Endothelial cell of umbilical vein (primary cell): ENCODE results near the gene OOSP4B.
"Not testable (repeated sequence)": the region's sequence is repeated elsewhere in the genome, so short reads cannot be mapped to it uniquely, and the experiment has no call there.

ENCODE experiments used
- CTCF ChIP-seq, 2 donors: IDR thresholded peaks; 1 replicate in 1 of 2; 2 replicates in 1 of 2; pipeline ENCODE4 v1.5.1; 2011; ENCODE audit warnings: low read length in 2 of 2, mild to moderate bottlenecking in 2 of 2, moderate library complexity in 2 of 2, control low read depth in 1 of 2, inconsistent platforms in 1 of 2, low read depth in 1 of 2; ENCODE audit not compliant: insufficient read depth in 1 of 2; ENCODE audit errors: extremely low read depth in 1 of 2
- EZH2 ChIP-seq: IDR thresholded peaks from 2 replicates; pipeline ENCODE4 v1.6.1; 2012; ENCODE audit warnings: borderline replicate concordance, low read depth, mild to moderate bottlenecking, moderate library complexity, low read length, inconsistent platforms; ENCODE audit not compliant: severe bottlenecking
- FOS ChIP-seq: IDR thresholded peaks from 2 replicates; pipeline ENCODE4 v1.6.1; 2011; ENCODE audit warnings: mild to moderate bottlenecking, low read length, moderate library complexity, borderline replicate concordance; ENCODE audit not compliant: insufficient read depth
- GATA2 ChIP-seq: IDR thresholded peaks from 2 replicates; pipeline ENCODE4 v1.7.0; 2011; ENCODE audit warnings: low read depth, mild to moderate bottlenecking, moderate library complexity, mixed read lengths, low read length; ENCODE audit not compliant: insufficient read length, insufficient read depth
- JUN ChIP-seq: IDR thresholded peaks from 2 replicates; pipeline ENCODE4 v1.6.1; 2011; ENCODE audit warnings: borderline replicate concordance, low read depth; ENCODE audit not compliant: insufficient read length, insufficient read depth
- MAX ChIP-seq: IDR thresholded peaks from 2 replicates; pipeline ENCODE4 v1.6.1; 2011; ENCODE audit not compliant: insufficient read depth, insufficient read length
- MYC ChIP-seq: IDR thresholded peaks from one replicate; pipeline ENCODE4 v1.6.1; 2011; ENCODE audit warnings: mild to moderate bottlenecking, low read depth, low read length
- POLR2A ChIP-seq: IDR thresholded peaks from 2 replicates; pipeline ENCODE4 v1.6.1; 2012; ENCODE audit warnings: low read depth, mild to moderate bottlenecking, control low read depth, low read length
- POLR2AphosphoS5 ChIP-seq: IDR thresholded peaks from 2 replicates; pipeline ENCODE4 v1.6.1; 2012; ENCODE audit warnings: low read depth, mild to moderate bottlenecking, control low read depth, low read length, moderate library complexity; ENCODE audit not compliant: insufficient read depth

- TF ChIP-seq CTCF (IDR thresholded peaks at IDR 0.05; ENCODE audit: extremely low read depth in 1 of 2, insufficient read depth in 1 of 2, low read depth in 1 of 2, low read length in 2 of 2); POLR2AphosphoS5; POLR2A; MAX; MYC; JUN; EZH2; FOS; GATA2: not testable (repeated sequence)
These were observed 33.9 kb downstream of the OOSP4B start for GRCh38 chr11:60050839-60051238.
